H1 (cell line): ENCODE measurements around the gene ALOX5.

ENCODE experiments used
- CTCF ChIP-seq, 3 experiments: IDR thresholded peaks; 1 replicate in 2 of 3; 2 replicates in 1 of 3; pipeline versions ENCODE4 v1.5.1 to v1.6.1; 2011; ENCODE audit warnings: low read length in 3 of 3, mild to moderate bottlenecking in 3 of 3, inconsistent platforms in 2 of 3, low read depth in 1 of 3, moderate library complexity in 1 of 3; ENCODE audit not compliant: insufficient read depth in 1 of 3; ENCODE audit errors: control extremely low read depth in 1 of 3
- EP300 ChIP-seq, 2 experiments: IDR thresholded peaks; 1 replicate in 1 of 2; 2 replicates in 1 of 2; pipeline ENCODE4 v1.6.1; 2011 to 2012; ENCODE audit warnings: low read depth in 2 of 2, low read length in 2 of 2, mild to moderate bottlenecking in 2 of 2, borderline replicate concordance in 1 of 2, inconsistent platforms in 1 of 2, moderate library complexity in 1 of 2
- EZH2 ChIP-seq: fragments of 200-600 bp; sonication (generic); IDR thresholded peaks from 2 replicates; pipeline ENCODE4 v1.7.1; 2012; ENCODE audit warnings: low read depth, mild to moderate bottlenecking, moderate library complexity, low read length, inconsistent platforms; ENCODE audit not compliant: severe bottlenecking
- FOSL1 ChIP-seq: IDR thresholded peaks from 2 replicates; pipeline ENCODE4 v1.6.1; 2011; ENCODE audit warnings: mild to moderate bottlenecking, low read depth, low read length, moderate library complexity; ENCODE audit not compliant: insufficient read depth
- POLR2A ChIP-seq, 2 experiments: IDR thresholded peaks; 1 replicate in 1 of 2; 2 replicates in 1 of 2; pipeline ENCODE4 v1.6.1; 2011; ENCODE audit warnings: low read depth in 2 of 2, low read length in 2 of 2, mild to moderate bottlenecking in 2 of 2; ENCODE audit errors: control extremely low read depth in 1 of 2
- POLR2AphosphoS5 ChIP-seq: IDR thresholded peaks from 2 replicates; pipeline ENCODE4 v1.6.1; 2011; ENCODE audit warnings: low read depth, low read length
- POU5F1 ChIP-seq: IDR thresholded peaks from 2 replicates; pipeline ENCODE4 v1.6.1; 2011; ENCODE audit warnings: low read depth, mild to moderate bottlenecking, low read length, moderate library complexity
- RAD21 ChIP-seq, 2 experiments: IDR thresholded peaks in 1 of 2; conservative IDR thresholded peaks in 1 of 2; 2 replicates each; pipeline ENCODE4 v1.6.1; 2011; ENCODE audit warnings: low read depth in 2 of 2, low read length in 2 of 2, improper control_type of control experiment in 1 of 2, inconsistent platforms in 1 of 2, mild to moderate bottlenecking in 1 of 2, moderate library complexity in 1 of 2
- RFX5 ChIP-seq: IDR thresholded peaks from 2 replicates; pipeline ENCODE4 v1.6.1; 2011; ENCODE audit warnings: low read depth, low read length, improper control_type of control experiment, borderline replicate concordance
- SP1 ChIP-seq: IDR thresholded peaks from 2 replicates; pipeline ENCODE4 v1.6.1; 2011; ENCODE audit warnings: low read depth, low read length
- YY1 ChIP-seq: IDR thresholded peaks from 2 replicates; pipeline ENCODE4 v1.6.1; 2011; ENCODE audit warnings: low read depth, mild to moderate bottlenecking, low read length
- TF ChIP-seq, protein P1 (sequence below): IDR thresholded peaks from 2 replicates; pipeline ENCODE4 v1.6.1; 2012; ENCODE audit warnings: inconsistent platforms

DNA sequence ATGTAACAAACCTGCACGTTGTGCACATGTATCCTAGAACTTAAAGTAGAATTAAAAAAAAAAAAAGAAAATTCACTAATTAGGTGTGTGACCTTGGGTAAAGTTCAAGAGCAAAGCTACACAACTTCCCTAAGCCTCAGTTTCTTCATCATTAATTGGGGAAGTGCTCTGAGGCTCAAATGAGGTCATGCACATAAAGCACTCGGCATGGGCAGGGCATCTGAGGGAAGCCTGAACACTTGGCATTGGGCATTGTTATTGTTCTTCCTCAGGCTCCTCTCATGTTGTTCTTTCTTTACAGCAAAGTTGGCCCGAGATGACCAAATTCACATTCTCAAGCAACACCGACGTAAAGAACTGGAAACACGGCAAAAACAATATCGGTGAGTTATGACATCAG lies 21.5 kb downstream of the ALOX5 start:
- no peak for TF ChIP-seq RAD21 (IDR thresholded peaks at IDR 0.05 in 1 of 2, conservative IDR thresholded peaks at IDR 0.05 in 1 of 2; ENCODE audit: low read depth in 2 of 2, low read length in 2 of 2)
- TF ChIP-seq EP300 (IDR thresholded peaks at IDR 0.05; ENCODE audit: borderline replicate concordance in 1 of 2, low read depth in 2 of 2, low read length in 2 of 2): no peak
- no peak for TF ChIP-seq RFX5
- TF ChIP-seq SP1: no peak
- TF ChIP-seq CTCF (IDR thresholded peaks at IDR 0.05; ENCODE audit: control extremely low read depth in 1 of 3, insufficient read depth in 1 of 3, low read depth in 1 of 3, low read length in 3 of 3): no peak
- no peak for TF ChIP-seq POU5F1
- TF ChIP-seq, protein P1, sequence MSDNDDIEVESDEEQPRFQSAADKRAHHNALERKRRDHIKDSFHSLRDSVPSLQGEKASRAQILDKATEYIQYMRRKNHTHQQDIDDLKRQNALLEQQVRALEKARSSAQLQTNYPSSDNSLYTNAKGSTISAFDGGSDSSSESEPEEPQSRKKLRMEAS: no peak
- no peak for TF ChIP-seq POLR2A (IDR thresholded peaks at IDR 0.05; ENCODE audit: control extremely low read depth in 1 of 2, low read depth in 2 of 2, low read length in 2 of 2)
- TF ChIP-seq EZH2: no peak
- no peak for TF ChIP-seq POLR2AphosphoS5
- no peak for TF ChIP-seq YY1
- TF ChIP-seq FOSL1: no peak
